ENCODE data around the gene PPP1R15A. TPM values are rescaled to one million over a fixed set of nuclear protein-coding genes. Genes with fewer than 3 reads are reported as not detected.

The PPP1R15A gene
- total and polyA plus RNA-seq, 3 experiments from 2014 or later, result 67.1 to 159 (median 69.3) TPM

DNA sequence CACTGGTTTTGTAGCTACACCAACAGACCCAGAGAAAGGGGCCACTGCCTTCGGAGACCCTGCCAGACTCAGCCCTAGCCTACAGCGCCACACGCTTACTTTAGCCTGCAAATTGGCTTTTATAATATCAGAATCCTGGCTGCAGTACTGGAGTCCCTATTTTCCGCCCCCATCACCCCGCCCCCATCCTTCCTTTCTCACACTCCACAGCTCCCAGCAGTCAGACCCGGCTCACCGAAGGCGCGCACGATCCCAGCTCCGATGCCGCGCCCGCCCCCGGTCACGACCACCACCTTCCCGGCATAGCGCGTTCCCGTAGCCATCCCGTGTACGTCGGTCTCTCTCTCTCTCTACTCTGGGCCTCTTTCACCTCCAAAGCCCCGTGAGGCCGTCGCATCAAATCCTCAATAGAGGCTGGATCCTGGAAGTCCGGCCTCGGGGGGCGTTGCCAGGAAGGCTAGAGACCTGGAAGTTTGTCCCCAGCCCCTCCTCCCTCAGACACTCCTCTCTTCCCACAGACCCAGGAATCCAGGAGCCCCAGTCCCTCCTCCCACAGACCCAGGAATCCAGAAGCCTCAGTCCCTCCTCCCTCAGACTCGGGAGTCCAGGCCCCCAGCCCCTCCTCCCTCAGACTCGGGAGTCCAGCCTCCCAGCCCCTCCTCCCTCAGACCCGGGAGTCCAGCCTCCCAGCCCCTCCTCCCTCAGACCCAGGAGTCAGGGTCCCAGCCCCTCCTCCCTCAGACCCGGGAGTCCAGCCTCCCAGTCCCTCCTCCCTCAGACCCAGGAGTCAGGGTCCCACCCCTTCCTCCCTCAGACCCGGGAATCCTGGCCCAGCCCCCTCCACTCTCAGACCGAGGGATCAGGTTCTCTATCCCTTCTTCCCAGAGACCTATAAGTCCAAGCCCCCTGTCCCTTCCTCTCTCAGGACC, 35.9 kb upstream of the PPP1R15A start, which contains the start of gene HSD17B14:
HSD17B14 (minus strand) TSS at position 403 of the 929 bp plus-strand sequence; CDS start at position 323, 80 bp downstream.
- ChIA-PET CTCF (interaction anchor here (0.7 to 2.2 kb wide), 17 partner anchors 9 to 191 kb away, joined by 3 to 27 read pairs (median 3); partner anchors contain the start of genes BCAT2, CA11, GYS1 and RUVBL2), POLR2A (interaction anchor here (0.6 to 1.2 kb wide), 2 partner anchors 191 to 883 kb away, joined by 3 to 5 read pairs; no protein-coding TSS in a partner anchor)
- Mint-ChIP-seq H3K4me3 (peak within 1 kb of the TSS; percentile 76 to 90 (median 83)), H3K36me3 (no peaks in the 10 kb centered on the region), H3K27me3 (peaks cover 11 to 17% of the 10 kb centered on the region in 2 donors), H3K27ac (peak within 1 kb of the TSS in 7 of 8 donors; percentile 28 to 95 (median 87)), H3K4me1 (peaks cover 17 to 23% (median 23%) of the 10 kb centered on the region in 3 donors), H3K9me3 (no peaks in the 10 kb centered on the region)
- Histone ChIP-seq H3K4me1 (ENCODE audit: insufficient read depth, low read length) (peaks cover 23% of the 10 kb centered on the region), H3K4me3 (ENCODE audit: low read length) (peak within 1 kb of the TSS; percentile 66), H3K27ac (ENCODE audit: low read depth, low read length) (peak within 1 kb of the TSS; percentile 53), H3K27me3 (ENCODE audit: insufficient read depth, low read length, poor library complexity, severe bottlenecking) (peaks cover 8% of the 10 kb centered on the region), H3K9me3 (ENCODE audit: low read length) (no peaks in the 10 kb centered on the region), H3K36me3 (ENCODE audit: insufficient read depth, low read length) (no peaks in the 10 kb centered on the region)
- DNase-seq, result no peak

DNA sequence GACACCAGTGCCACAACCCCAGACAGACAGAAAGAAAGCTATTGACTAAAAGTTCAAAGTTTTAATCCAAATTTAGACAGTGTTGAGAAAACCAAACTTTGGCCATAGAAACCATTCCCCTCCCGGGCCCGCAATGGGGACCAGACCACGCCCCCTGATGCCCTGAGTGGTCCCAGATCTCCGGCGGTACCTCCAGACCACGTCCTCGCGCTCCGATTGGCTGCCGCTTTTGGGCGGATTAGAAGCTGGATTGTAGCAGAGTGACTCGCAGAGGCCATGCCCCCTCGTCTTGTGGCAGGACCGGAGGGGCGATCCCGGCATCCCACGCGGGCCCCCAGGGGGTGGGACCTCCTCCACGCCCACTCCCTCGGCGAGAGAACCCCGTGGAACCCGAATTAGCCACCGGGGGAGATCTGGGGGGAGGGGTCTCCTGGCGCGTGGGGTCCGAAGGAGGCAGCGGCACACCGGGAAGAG, 35.1 kb upstream of the PPP1R15A start:
- H3K27me3 Mint-ChIP-seq, result peaks cover 11 to 17% of the 10 kb centered on the region in 2 donors
- peak overlapping the region in 6 of 8 donors; percentile 34 to 92 (median 78) for H3K27ac Mint-ChIP-seq
- Histone ChIP-seq H3K27ac (ENCODE audit: low read depth, low read length) (no peak overlapping the region), H3K4me1 (ENCODE audit: insufficient read depth, low read length) (peaks cover 23% of the 10 kb centered on the region), H3K36me3 (ENCODE audit: insufficient read depth, low read length) (no peaks in the 10 kb centered on the region), H3K4me3 (ENCODE audit: low read length) (peak overlapping the region; percentile 66), H3K27me3 (ENCODE audit: insufficient read depth, low read length, poor library complexity, severe bottlenecking) (peaks cover 8% of the 10 kb centered on the region), H3K9me3 (ENCODE audit: low read length) (no peaks in the 10 kb centered on the region)
- H3K9me3 Mint-ChIP-seq, result no peaks in the 10 kb centered on the region
- peak overlapping the region; percentile 33 to 89 (median 76) for H3K4me3 Mint-ChIP-seq
- peak; percentile 68 to 82 (median 80) for DNase-seq
- ChIA-PET CTCF (interaction anchor here (0.8 to 2.2 kb wide), 6 partner anchors 38 to 188 kb away, joined by 3 to 27 read pairs (median 6); no protein-coding TSS in a partner anchor), POLR2A (interaction anchor here (1.2 kb wide), 1 partner anchor 192 kb away, joined by 3 read pairs; no protein-coding TSS in a partner anchor)
- H3K4me1 Mint-ChIP-seq, result peaks cover 17 to 23% (median 23%) of the 10 kb centered on the region in 3 donors
- no peaks in the 10 kb centered on the region for H3K36me3 Mint-ChIP-seq

DNA sequence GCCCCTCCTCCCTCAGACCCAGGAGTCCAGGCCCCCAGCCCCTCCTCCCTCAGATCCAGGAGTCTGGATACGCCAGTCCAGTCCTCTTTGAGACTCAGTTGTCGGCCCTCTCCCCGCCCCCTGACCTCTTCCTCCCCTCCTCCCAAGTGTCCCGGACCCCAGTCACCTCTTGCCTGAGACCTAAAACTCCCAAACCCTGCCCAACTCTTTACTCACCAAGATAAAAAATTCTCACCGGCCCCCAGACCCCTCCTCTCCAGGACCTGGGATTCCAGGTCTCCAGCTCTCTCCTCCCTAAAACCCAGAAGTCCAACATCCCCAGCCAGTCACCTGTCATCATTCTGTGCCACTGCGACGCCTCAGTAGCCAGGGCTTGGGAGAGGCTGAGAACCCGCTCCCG, 34.5 kb upstream of the PPP1R15A start:
- Histone ChIP-seq H3K27me3 (ENCODE audit: insufficient read depth, low read length, poor library complexity, severe bottlenecking) (peaks cover 8% of the 10 kb centered on the region), H3K27ac (ENCODE audit: low read depth, low read length) (no peak overlapping the region), H3K4me3 (ENCODE audit: low read length) (no peak overlapping the region), H3K4me1 (ENCODE audit: insufficient read depth, low read length) (peaks cover 23% of the 10 kb centered on the region), H3K36me3 (ENCODE audit: insufficient read depth, low read length) (no peaks in the 10 kb centered on the region), H3K9me3 (ENCODE audit: low read length) (no peaks in the 10 kb centered on the region)
- Mint-ChIP-seq H3K9me3 (no peaks in the 10 kb centered on the region), H3K4me1 (peaks cover 19 to 23% (median 23%) of the 10 kb centered on the region in 3 donors), H3K27me3 (peaks cover 11 to 16% of the 10 kb centered on the region in 2 donors), H3K27ac (peak overlapping the region in 4 of 8 donors; percentile 5 to 66 (median 35)), H3K4me3 (peak overlapping the region in 3 of 7 donors; percentile 45 to 57 (median 52)), H3K36me3 (no peaks in the 10 kb centered on the region)
- POLR2A ChIA-PET, result interaction anchor here (1.2 kb wide), 1 partner anchor 192 kb away, joined by 3 read pairs; no protein-coding TSS in a partner anchor
- DNase-seq, result no peak
- CTCF ChIA-PET, result interaction anchor here (0.6 to 2.9 kb wide), 6 partner anchors 42 to 134 kb away, joined by 3 to 27 read pairs (median 11); no protein-coding TSS in a partner anchor

DNA sequence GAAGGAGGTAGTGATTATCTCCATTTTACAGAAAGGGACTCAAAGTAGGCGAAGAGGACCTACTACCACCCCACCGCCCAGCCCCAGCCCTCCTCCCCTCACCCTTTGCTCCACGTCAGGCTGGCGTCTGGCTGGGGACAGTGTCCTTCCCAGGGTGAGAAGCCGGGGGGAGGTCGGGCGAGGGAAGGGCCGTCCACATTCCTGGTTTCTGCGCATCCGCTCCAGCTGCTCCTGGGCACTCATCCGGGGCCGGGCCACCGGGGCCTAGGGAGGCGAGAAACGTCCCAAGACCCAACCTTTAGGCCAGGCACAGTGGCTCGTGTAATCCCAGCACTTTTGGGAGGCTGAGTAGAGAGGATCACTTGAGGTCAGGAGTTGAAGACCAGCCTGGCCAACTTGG, 31.2 kb upstream of the PPP1R15A start:
- H3K36me3 Mint-ChIP-seq, result no peaks in the 10 kb centered on the region
- CTCF ChIA-PET, result interaction anchor here (1.4 to 7.2 kb wide), 5 partner anchors 31 to 129 kb away, joined by 7 to 67 read pairs (median 33); partner anchors contain the start of gene BCAT2
- no peak overlapping the region for H3K4me3 ChIP-seq (ENCODE audit: low read length)
- no peaks in the 10 kb centered on the region for H3K9me3 Mint-ChIP-seq
- no peak for DNase-seq
- H3K36me3 ChIP-seq (ENCODE audit: insufficient read depth, low read length), result no peaks in the 10 kb centered on the region
- no peak overlapping the region for H3K4me3 Mint-ChIP-seq
- no peaks in the 10 kb centered on the region for H3K9me3 ChIP-seq (ENCODE audit: low read length)
- peaks cover 14% of the 10 kb centered on the region for H3K4me1 ChIP-seq (ENCODE audit: insufficient read depth, low read length)
- POLR2A ChIA-PET, result no interaction called here
- peaks cover 5% of the 10 kb centered on the region in 2 donors for H3K27me3 Mint-ChIP-seq
- H3K27me3 ChIP-seq (ENCODE audit: insufficient read depth, low read length, poor library complexity, severe bottlenecking), result peaks cover 8% of the 10 kb centered on the region
- no peak overlapping the region for H3K27ac Mint-ChIP-seq
- H3K4me1 Mint-ChIP-seq, result peaks cover 10 to 16% (median 16%) of the 10 kb centered on the region in 3 donors
- no peak overlapping the region for H3K27ac ChIP-seq (ENCODE audit: low read depth, low read length)

DNA sequence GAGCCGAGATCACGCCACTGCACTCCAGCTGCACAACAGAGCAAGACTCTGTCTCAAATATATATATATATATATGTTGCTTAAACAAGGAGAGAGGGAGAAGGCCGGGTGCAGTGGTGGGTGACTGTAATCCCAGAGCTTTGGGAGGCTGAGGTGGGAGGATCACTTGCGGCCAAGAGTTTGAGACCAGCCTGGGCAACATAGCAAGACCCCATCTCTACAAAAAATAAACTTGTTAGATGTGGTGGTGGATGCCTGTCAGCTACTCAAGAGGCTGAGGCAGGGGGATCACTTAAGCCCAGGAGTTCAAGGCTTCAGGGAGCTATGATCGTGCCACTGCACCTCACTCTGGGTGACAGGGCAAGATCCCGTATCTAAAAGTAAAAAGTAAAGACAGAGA, 30.6 kb upstream of the PPP1R15A start:
- Mint-ChIP-seq H3K27me3 (peaks cover 2 to 5% of the 10 kb centered on the region in 2 donors), H3K4me1 (peaks cover 6 to 12% (median 12%) of the 10 kb centered on the region in 3 donors)

DNA sequence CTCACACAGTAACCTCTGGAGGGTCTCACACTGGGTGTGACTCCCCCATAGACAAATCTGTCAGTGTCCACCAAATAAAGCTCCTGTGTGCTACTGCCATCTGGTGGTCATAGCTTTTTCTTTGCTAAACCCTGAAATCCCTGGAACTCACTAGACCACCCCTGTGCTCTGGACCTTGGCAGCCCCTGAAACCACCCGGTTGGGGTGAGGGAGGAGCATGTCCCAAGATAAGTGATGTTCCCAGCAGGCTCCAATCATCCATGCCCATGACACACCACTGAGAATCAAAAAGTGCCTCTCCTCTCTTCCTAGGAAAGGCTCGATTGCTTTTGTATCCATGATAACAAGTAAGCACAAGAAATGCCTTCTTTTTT, 29.4 kb upstream of the PPP1R15A start:
- no peaks in the 10 kb centered on the region for H3K9me3 ChIP-seq (ENCODE audit: low read length)
- POLR2A ChIA-PET, result interaction anchor here (0.6 to 1.3 kb wide), 3 partner anchors 54 to 125 kb away, joined by 3 to 15 read pairs (median 3); no protein-coding TSS in a partner anchor
- no peaks in the 10 kb centered on the region for H3K4me1 ChIP-seq (ENCODE audit: insufficient read depth, low read length)
- no peaks in the 10 kb centered on the region for H3K27me3 ChIP-seq (ENCODE audit: insufficient read depth, low read length, poor library complexity, severe bottlenecking)
- peak; percentile 6 to 58 (median 49) for DNase-seq
- no peak overlapping the region for H3K4me3 ChIP-seq (ENCODE audit: low read length)
- no peak overlapping the region for H3K27ac ChIP-seq (ENCODE audit: low read depth, low read length)
- no peaks in the 10 kb centered on the region for H3K36me3 Mint-ChIP-seq
- no peaks in the 10 kb centered on the region for H3K9me3 Mint-ChIP-seq
- no peaks in the 10 kb centered on the region for H3K27me3 Mint-ChIP-seq
- H3K4me1 Mint-ChIP-seq, result peaks cover 2 to 5% (median 5%) of the 10 kb centered on the region in 3 donors
- H3K4me3 Mint-ChIP-seq, result no peak overlapping the region
- H3K27ac Mint-ChIP-seq, result peak overlapping the region in 1 of 8 donors; percentile 90
- CTCF ChIA-PET, result interaction anchor here (1.0 to 7.2 kb wide), 31 partner anchors 10 to 353 kb away, joined by 3 to 67 read pairs (median 4); partner anchors contain the start of genes BCAT2, CA11 and PPP1R15A
- no peaks in the 10 kb centered on the region for H3K36me3 ChIP-seq (ENCODE audit: insufficient read depth, low read length)

More for the DNA sequence above, 30.6 kb upstream of the PPP1R15A start:
- peaks cover 2% of the 10 kb centered on the region for H3K27me3 ChIP-seq (ENCODE audit: insufficient read depth, low read length, poor library complexity, severe bottlenecking)
- Mint-ChIP-seq H3K27ac (no peak overlapping the region), H3K4me3 (no peak overlapping the region), H3K36me3 (no peaks in the 10 kb centered on the region), H3K9me3 (no peaks in the 10 kb centered on the region)
- no peak for DNase-seq
- ChIA-PET POLR2A (no interaction called here), CTCF (interaction anchor here (1.2 to 7.2 kb wide), 12 partner anchors 8 to 335 kb away, joined by 3 to 67 read pairs (median 6); partner anchors contain the start of genes BCAT2 and CA11)
- no peak overlapping the region for H3K27ac ChIP-seq (ENCODE audit: low read depth, low read length)
- H3K36me3 ChIP-seq (ENCODE audit: insufficient read depth, low read length), result no peaks in the 10 kb centered on the region
- H3K4me3 ChIP-seq (ENCODE audit: low read length), result no peak overlapping the region
- peaks cover 9% of the 10 kb centered on the region for H3K4me1 ChIP-seq (ENCODE audit: insufficient read depth, low read length)
- H3K9me3 ChIP-seq (ENCODE audit: low read length), result no peaks in the 10 kb centered on the region

DNA sequence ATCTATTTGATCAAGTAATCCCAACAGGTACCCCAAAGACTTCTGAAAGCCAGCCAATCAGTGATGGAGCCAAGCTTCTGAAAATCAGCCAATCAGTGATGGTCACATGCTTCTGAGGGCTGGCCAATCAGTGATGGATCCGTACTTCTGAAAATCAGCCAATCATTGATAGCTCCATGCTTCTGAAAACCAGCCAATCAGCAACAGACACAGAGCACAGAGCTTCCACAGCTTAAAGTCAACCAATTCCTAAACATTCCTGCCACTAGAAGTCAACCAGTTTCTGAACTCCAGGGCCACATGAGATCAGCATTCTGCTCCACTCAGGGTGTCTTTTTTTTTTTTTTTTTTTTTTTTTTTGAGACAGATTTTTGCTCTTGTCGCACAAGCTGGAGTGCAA, 27.7 kb upstream of the PPP1R15A start:
- no peaks in the 10 kb centered on the region for H3K4me1 ChIP-seq (ENCODE audit: insufficient read depth, low read length)
- H3K36me3 ChIP-seq (ENCODE audit: insufficient read depth, low read length), result no peaks in the 10 kb centered on the region
- no peaks in the 10 kb centered on the region for H3K36me3 Mint-ChIP-seq
- H3K4me3 ChIP-seq (ENCODE audit: low read length), result no peak overlapping the region
- peaks cover 0 to 2% (median 0%) of the 10 kb centered on the region in 3 donors for H3K4me1 Mint-ChIP-seq
- no peak for DNase-seq
- ChIA-PET POLR2A (no interaction called here), CTCF (interaction anchor here (0.7 to 7.2 kb wide), 8 partner anchors 8 to 199 kb away, joined by 3 to 67 read pairs (median 10); partner anchors contain the start of genes CA11 and HSD17B14)
- H3K9me3 ChIP-seq (ENCODE audit: low read length), result no peaks in the 10 kb centered on the region
- H3K27me3 Mint-ChIP-seq, result no peaks in the 10 kb centered on the region
- no peaks in the 10 kb centered on the region for H3K9me3 Mint-ChIP-seq
- no peaks in the 10 kb centered on the region for H3K27me3 ChIP-seq (ENCODE audit: insufficient read depth, low read length, poor library complexity, severe bottlenecking)
- H3K4me3 Mint-ChIP-seq, result no peak overlapping the region
- H3K27ac ChIP-seq (ENCODE audit: low read depth, low read length), result no peak overlapping the region
- no peak overlapping the region for H3K27ac Mint-ChIP-seq

Data from CD8-positive, alpha-beta memory T cell (primary cell).